IPS-18c (cell line): Measurements from ENCODE around the gene SLC35A4.

Experiments
- H3K4me3 ChIP-seq: 2 replicates; pipeline ENCODE4 v1.7.0; 2013; ENCODE audit warnings: low read depth, mild to moderate bottlenecking, low read length, moderate library complexity; ENCODE audit not compliant: insufficient read depth
- H3K9me3 ChIP-seq: one replicate; pipeline ENCODE4 v1.6.1; 2013; ENCODE audit warnings: mild to moderate bottlenecking, low read length, moderate library complexity; ENCODE audit not compliant: control insufficient read depth, insufficient read depth

Gene SLC35A4

GRCh38 chr5:140603734-140604133 lies 39.1 kb downstream of the SLC35A4 start:
- H3K4me3 ChIP-seq = no peak overlapping the region
- H3K9me3 ChIP-seq = no peaks in the 10 kb centered on the region

GRCh38 chr5:140605879-140606278 lies 41.3 kb downstream of the SLC35A4 start:
- H3K4me3 ChIP-seq = no peak overlapping the region
- no peaks in the 10 kb centered on the region for H3K9me3 ChIP-seq

- Histone ChIP-seq H3K9me3 (no peaks in the 10 kb centered on the region), H3K4me3 (no peak overlapping the region)
Observed at GRCh38 chr5:140607031-140607430, 42.4 kb downstream of the SLC35A4 start.

GRCh38 chr5:140608722-140609121 lies 44.1 kb downstream of the SLC35A4 start:
- Histone ChIP-seq H3K9me3 (no peaks in the 10 kb centered on the region), H3K4me3 (no peak overlapping the region)

- H3K4me3 ChIP-seq = no peak overlapping the region
- no peaks in the 10 kb centered on the region for H3K9me3 ChIP-seq
Observed at GRCh38 chr5:140609126-140609525, 44.5 kb downstream of the SLC35A4 start.

GRCh38 chr5:140611020-140611521 lies 46.4 kb downstream of the SLC35A4 start:
- H3K9me3 ChIP-seq = no peaks in the 10 kb centered on the region
- no peak overlapping the region for H3K4me3 ChIP-seq
